HEK293 (cell line): ENCODE results near the gene NCOA6.

ENCODE experiments used
- HOXA7 ChIP-seq: sonication (generic); formaldehyde crosslinking; IDR thresholded peaks from 2 replicates; pipeline ENCODE4 v1.8.1; 2022; ENCODE audit warnings: missing genetic modification reagents, borderline replicate concordance
- KLF1 ChIP-seq: fragments of 450-650 bp; formaldehyde crosslinking; IDR thresholded peaks from 2 replicates; pipeline ENCODE4 v1.5.1; 2016; ENCODE audit warnings: missing biosample characterization, missing genetic modification characterization
- KLF16 ChIP-seq: fragments of 450-650 bp; formaldehyde crosslinking; IDR thresholded peaks from 2 replicates; pipeline ENCODE4 v1.5.1; 2017; ENCODE audit warnings: missing biosample characterization, missing genetic modification characterization
- MZF1 ChIP-seq: fragments of 450-650 bp; formaldehyde crosslinking; IDR thresholded peaks from 2 replicates; pipeline ENCODE4 v1.5.1; 2017; ENCODE audit warnings: missing biosample characterization, missing genetic modification characterization, borderline replicate concordance
- SP7 ChIP-seq: fragments of 450-650 bp; formaldehyde crosslinking; IDR thresholded peaks from 2 replicates; pipeline ENCODE4 v1.5.1; 2016; ENCODE audit warnings: missing biosample characterization, missing genetic modification characterization
- TRIM28 ChIP-seq: IDR thresholded peaks from 2 replicates; pipeline ENCODE4 v1.6.1; 2011; ENCODE audit warnings: low read length, control low read depth, borderline replicate concordance
- ZBTB1 ChIP-seq: fragments of 450-650 bp; formaldehyde crosslinking; IDR thresholded peaks from 2 replicates; pipeline ENCODE4 v1.5.1; 2016; ENCODE audit warnings: missing biosample characterization, missing genetic modification characterization
- ZBTB17 ChIP-seq: fragments of 450-650 bp; formaldehyde crosslinking; IDR thresholded peaks from 2 replicates; pipeline ENCODE4 v1.5.1; 2016; ENCODE audit warnings: missing biosample characterization, missing genetic modification characterization
- ZNF133 ChIP-seq: fragments of 450-650 bp; formaldehyde crosslinking; IDR thresholded peaks from 2 replicates; pipeline ENCODE4 v1.5.1; 2016; ENCODE audit warnings: missing biosample characterization, missing genetic modification characterization
- ZNF140 ChIP-seq: fragments of 450-650 bp; formaldehyde crosslinking; IDR thresholded peaks from 2 replicates; pipeline ENCODE4 v1.5.1; 2016; ENCODE audit warnings: missing biosample characterization, missing genetic modification characterization
- ZNF174 ChIP-seq: fragments of 450-650 bp; formaldehyde crosslinking; IDR thresholded peaks from 2 replicates; pipeline ENCODE4 v1.5.0; 2017; ENCODE audit warnings: missing biosample characterization, mild to moderate bottlenecking, missing genetic modification characterization
- ZNF175 ChIP-seq: fragments of 450-650 bp; formaldehyde crosslinking; IDR thresholded peaks from 2 replicates; pipeline ENCODE4 v1.5.1; 2016; ENCODE audit warnings: missing biosample characterization, missing genetic modification characterization
- ZNF214 ChIP-seq: fragments of 450-650 bp; formaldehyde crosslinking; IDR thresholded peaks from 2 replicates; pipeline ENCODE4 v1.5.1; 2017; ENCODE audit warnings: missing biosample characterization, mild to moderate bottlenecking, missing genetic modification characterization, borderline replicate concordance
- ZNF223 ChIP-seq: fragments of 450-650 bp; formaldehyde crosslinking; IDR thresholded peaks from 2 replicates; pipeline ENCODE4 v1.5.1; 2016; ENCODE audit warnings: missing biosample characterization, missing genetic modification characterization
- ZNF335 ChIP-seq: fragments of 450-650 bp; formaldehyde crosslinking; conservative IDR thresholded peaks from 2 replicates; pipeline ENCODE4 v1.5.1; 2016; ENCODE audit warnings: missing biosample characterization, missing genetic modification characterization
- ZNF350 ChIP-seq: fragments of 450-650 bp; formaldehyde crosslinking; IDR thresholded peaks from 2 replicates; pipeline ENCODE4 v1.5.0; 2017; ENCODE audit warnings: missing biosample characterization, mild to moderate bottlenecking, missing genetic modification characterization
- ZNF544 ChIP-seq: fragments of 450-650 bp; formaldehyde crosslinking; IDR thresholded peaks from 2 replicates; pipeline ENCODE4 v1.5.0; 2017; ENCODE audit warnings: missing biosample characterization, missing genetic modification characterization
- ZNF629 ChIP-seq: fragments of 450-650 bp; formaldehyde crosslinking; IDR thresholded peaks from 2 replicates; pipeline ENCODE4 v1.5.1; 2017; ENCODE audit warnings: missing biosample characterization, missing genetic modification characterization
- ZNF707 ChIP-seq: fragments of 450-650 bp; formaldehyde crosslinking; IDR thresholded peaks from 2 replicates; pipeline ENCODE4 v1.5.1; 2016; ENCODE audit warnings: missing biosample characterization, missing genetic modification characterization
- ZNF76 ChIP-seq: fragments of 450-650 bp; formaldehyde crosslinking; IDR thresholded peaks from 2 replicates; pipeline ENCODE4; 2016; ENCODE audit warnings: low read depth, missing biosample characterization, missing genetic modification characterization, borderline replicate concordance
- ZSCAN30 ChIP-seq: fragments of 450-650 bp; IDR thresholded peaks from 2 replicates; pipeline ENCODE4 v1.5.1; 2018; ENCODE audit warnings: missing biosample characterization, mild to moderate bottlenecking, missing genetic modification characterization, moderate library complexity
- ZXDB ChIP-seq: fragments of 450-650 bp; formaldehyde crosslinking; IDR thresholded peaks from 2 replicates; pipeline ENCODE4 v1.5.1; 2016; ENCODE audit warnings: missing biosample characterization, missing genetic modification characterization
- TF ChIP-seq, protein P1 (sequence below): fragments of 450-650 bp; formaldehyde crosslinking; IDR thresholded peaks from 2 replicates; pipeline ENCODE4 v1.5.1; 2016; ENCODE audit warnings: missing biosample characterization, missing genetic modification characterization
- TF ChIP-seq, protein P2 (sequence below): fragments of 450-650 bp; formaldehyde crosslinking; IDR thresholded peaks from 2 replicates; pipeline ENCODE4 v1.5.1; 2016; ENCODE audit warnings: missing biosample characterization, missing genetic modification characterization
- TF ChIP-seq, protein P3 (sequence below): sonication (generic); formaldehyde crosslinking; IDR thresholded peaks from 2 replicates; pipeline ENCODE4 v1.8.1; 2022; ENCODE audit warnings: mild to moderate bottlenecking, moderate library complexity, missing genetic modification reagents
- TF ChIP-seq, protein P4 (sequence below): fragments of 450-650 bp; formaldehyde crosslinking; IDR thresholded peaks from 2 replicates; pipeline ENCODE4 v1.5.1; 2016; ENCODE audit warnings: missing biosample characterization, missing genetic modification characterization
- TF ChIP-seq, protein P5 (sequence below): fragments of 450-650 bp; formaldehyde crosslinking; optimal IDR thresholded peaks from 2 replicates; pipeline ENCODE3; 2016; ENCODE audit warnings: missing biosample characterization, mild to moderate bottlenecking, missing genetic modification characterization
- TF ChIP-seq, protein P6 (sequence below): fragments of 450-650 bp; formaldehyde crosslinking; IDR thresholded peaks from 2 replicates; pipeline ENCODE4 v1.5.1; 2016; ENCODE audit warnings: missing biosample characterization, missing genetic modification characterization

NCOA6 gene

DNA sequence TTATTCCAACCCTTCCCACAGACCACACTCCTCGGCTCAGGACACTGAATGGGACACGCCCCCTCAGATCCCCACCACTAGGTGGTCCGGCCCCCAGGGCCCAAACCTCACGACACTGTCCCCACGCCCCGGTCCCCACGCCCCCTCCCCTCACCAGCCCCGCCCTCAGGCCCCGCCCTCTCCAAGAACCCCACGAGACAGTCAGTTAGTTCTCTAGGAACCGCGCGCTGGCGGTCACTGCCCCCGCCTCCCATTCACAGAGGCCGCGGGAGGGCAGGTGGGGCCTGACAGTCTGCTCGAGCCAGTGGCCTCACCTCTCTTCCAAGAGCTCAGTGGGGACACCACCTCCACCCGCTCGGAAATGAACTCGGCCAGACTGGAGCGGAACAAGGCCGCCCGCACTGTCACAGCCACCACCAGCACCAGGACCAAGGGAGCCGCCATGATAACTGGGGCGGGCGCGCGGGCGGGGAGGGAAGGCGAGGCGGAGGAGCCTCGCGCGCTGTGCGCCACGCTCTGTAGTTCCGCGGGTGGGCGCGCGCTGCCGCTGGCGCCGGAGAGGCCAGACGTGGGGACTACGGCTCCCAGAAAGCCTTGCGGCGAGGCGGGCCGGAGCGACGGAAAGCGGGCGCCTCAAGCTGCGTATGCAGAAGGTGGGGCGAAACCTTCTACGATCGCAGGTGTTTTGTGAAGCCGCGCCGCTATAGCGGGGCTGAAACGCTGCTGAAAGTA lies 148.6 kb downstream of the NCOA6 start, which contains the start of gene PIGU (continued):
- TF ChIP-seq, protein P1, sequence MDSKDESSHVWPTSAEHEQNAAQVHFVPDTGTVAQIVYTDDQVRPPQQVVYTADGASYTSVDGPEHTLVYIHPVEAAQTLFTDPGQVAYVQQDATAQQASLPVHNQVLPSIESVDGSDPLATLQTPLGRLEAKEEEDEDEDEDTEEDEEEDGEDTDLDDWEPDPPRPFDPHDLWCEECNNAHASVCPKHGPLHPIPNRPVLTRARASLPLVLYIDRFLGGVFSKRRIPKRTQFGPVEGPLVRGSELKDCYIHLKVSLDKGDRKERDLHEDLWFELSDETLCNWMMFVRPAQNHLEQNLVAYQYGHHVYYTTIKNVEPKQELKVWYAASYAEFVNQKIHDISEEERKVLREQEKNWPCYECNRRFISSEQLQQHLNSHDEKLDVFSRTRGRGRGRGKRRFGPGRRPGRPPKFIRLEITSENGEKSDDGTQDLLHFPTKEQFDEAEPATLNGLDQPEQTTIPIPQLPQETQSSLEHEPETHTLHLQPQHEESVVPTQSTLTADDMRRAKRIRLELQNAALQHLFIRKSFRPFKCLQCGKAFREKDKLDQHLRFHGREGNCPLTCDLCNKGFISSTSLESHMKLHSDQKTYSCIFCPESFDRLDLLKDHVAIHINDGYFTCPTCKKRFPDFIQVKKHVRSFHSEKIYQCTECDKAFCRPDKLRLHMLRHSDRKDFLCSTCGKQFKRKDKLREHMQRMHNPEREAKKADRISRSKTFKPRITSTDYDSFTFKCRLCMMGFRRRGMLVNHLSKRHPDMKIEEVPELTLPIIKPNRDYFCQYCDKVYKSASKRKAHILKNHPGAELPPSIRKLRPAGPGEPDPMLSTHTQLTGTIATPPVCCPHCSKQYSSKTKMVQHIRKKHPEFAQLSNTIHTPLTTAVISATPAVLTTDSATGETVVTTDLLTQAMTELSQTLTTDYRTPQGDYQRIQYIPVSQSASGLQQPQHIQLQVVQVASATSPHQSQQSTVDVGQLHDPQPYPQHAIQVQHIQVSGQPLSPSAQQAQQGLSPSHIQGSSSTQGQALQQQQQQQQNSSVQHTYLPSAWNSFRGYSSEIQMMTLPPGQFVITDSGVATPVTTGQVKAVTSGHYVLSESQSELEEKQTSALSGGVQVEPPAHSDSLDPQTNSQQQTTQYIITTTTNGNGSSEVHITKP, result peak; percentile 96
- TF ChIP-seq ZBTB1 (tag by site-specific recombination) (no peak), ZSCAN30 (tag by site-specific recombination) (peak; percentile 49; the same call in 1 of the 2 replicates), ZXDB (tag by site-specific recombination) (peak; percentile 79), TRIM28 (no peak), ZNF629 (tag by site-specific recombination) (peak; percentile 88), ZNF214 (tag by site-specific recombination) (no peak), ZNF707 (tag by site-specific recombination) (no peak), ZNF174 (tag by site-specific recombination) (no peak), ZNF133 (tag by site-specific recombination) (no peak), ZNF175 (tag by site-specific recombination) (no peak), HOXA7 (no peak), KLF1 (tag by site-specific recombination) (peak; percentile 67), ZNF544 (tag by site-specific recombination) (no peak), ZNF223 (no peak), ZNF335 (tag by site-specific recombination) (peak; percentile 94), KLF16 (peak; percentile 92), ZNF76 (tag by site-specific recombination) (peak; percentile 98), SP7 (peak; percentile 62; the same call in 1 of the 2 replicates), ZNF350 (tag by site-specific recombination) (no peak), MZF1 (tag by site-specific recombination) (no peak), ZNF140 (tag by site-specific recombination) (no peak), ZBTB17 (tag by site-specific recombination) (peak; percentile 82; the same call in 1 of the 2 replicates)
- TF ChIP-seq, protein P2, sequence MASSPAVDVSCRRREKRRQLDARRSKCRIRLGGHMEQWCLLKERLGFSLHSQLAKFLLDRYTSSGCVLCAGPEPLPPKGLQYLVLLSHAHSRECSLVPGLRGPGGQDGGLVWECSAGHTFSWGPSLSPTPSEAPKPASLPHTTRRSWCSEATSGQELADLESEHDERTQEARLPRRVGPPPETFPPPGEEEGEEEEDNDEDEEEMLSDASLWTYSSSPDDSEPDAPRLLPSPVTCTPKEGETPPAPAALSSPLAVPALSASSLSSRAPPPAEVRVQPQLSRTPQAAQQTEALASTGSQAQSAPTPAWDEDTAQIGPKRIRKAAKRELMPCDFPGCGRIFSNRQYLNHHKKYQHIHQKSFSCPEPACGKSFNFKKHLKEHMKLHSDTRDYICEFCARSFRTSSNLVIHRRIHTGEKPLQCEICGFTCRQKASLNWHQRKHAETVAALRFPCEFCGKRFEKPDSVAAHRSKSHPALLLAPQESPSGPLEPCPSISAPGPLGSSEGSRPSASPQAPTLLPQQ (tag by site-specific recombination), result peak; percentile 65
- TF ChIP-seq, protein P3, sequence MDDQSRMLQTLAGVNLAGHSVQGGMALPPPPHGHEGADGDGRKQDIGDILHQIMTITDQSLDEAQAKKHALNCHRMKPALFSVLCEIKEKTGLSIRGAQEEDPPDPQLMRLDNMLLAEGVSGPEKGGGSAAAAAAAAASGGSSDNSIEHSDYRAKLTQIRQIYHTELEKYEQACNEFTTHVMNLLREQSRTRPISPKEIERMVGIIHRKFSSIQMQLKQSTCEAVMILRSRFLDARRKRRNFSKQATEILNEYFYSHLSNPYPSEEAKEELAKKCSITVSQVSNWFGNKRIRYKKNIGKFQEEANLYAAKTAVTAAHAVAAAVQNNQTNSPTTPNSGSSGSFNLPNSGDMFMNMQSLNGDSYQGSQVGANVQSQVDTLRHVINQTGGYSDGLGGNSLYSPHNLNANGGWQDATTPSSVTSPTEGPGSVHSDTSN (CRISPR knock-in tag), result no peak
- TF ChIP-seq, protein P4, sequence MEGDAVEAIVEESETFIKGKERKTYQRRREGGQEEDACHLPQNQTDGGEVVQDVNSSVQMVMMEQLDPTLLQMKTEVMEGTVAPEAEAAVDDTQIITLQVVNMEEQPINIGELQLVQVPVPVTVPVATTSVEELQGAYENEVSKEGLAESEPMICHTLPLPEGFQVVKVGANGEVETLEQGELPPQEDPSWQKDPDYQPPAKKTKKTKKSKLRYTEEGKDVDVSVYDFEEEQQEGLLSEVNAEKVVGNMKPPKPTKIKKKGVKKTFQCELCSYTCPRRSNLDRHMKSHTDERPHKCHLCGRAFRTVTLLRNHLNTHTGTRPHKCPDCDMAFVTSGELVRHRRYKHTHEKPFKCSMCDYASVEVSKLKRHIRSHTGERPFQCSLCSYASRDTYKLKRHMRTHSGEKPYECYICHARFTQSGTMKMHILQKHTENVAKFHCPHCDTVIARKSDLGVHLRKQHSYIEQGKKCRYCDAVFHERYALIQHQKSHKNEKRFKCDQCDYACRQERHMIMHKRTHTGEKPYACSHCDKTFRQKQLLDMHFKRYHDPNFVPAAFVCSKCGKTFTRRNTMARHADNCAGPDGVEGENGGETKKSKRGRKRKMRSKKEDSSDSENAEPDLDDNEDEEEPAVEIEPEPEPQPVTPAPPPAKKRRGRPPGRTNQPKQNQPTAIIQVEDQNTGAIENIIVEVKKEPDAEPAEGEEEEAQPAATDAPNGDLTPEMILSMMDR (tag by site-specific recombination), result peak; percentile 64; the same call in 1 of the 2 replicates
- TF ChIP-seq, protein P5, sequence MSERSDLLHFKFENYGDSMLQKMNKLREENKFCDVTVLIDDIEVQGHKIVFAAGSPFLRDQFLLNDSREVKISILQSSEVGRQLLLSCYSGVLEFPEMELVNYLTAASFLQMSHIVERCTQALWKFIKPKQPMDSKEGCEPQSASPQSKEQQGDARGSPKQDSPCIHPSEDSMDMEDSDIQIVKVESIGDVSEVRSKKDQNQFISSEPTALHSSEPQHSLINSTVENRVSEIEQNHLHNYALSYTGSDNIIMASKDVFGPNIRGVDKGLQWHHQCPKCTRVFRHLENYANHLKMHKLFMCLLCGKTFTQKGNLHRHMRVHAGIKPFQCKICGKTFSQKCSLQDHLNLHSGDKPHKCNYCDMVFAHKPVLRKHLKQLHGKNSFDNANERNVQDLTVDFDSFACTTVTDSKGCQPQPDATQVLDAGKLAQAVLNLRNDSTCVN (tag by site-specific recombination), result peak; percentile 100
- TF ChIP-seq, protein P6, sequence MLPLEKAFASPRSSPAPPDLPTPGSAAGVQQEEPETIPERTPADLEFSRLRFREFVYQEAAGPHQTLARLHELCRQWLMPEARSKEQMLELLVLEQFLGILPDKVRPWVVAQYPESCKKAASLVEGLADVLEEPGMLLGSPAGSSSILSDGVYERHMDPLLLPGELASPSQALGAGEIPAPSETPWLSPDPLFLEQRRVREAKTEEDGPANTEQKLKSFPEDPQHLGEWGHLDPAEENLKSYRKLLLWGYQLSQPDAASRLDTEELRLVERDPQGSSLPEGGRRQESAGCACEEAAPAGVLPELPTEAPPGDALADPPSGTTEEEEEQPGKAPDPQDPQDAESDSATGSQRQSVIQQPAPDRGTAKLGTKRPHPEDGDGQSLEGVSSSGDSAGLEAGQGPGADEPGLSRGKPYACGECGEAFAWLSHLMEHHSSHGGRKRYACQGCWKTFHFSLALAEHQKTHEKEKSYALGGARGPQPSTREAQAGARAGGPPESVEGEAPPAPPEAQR (tag by site-specific recombination), result no peak
